ENCODE data around the gene SPTBN4. TPM values are rescaled to one million over a fixed set of nuclear protein-coding genes. Genes with fewer than 3 reads are reported as not detected.

The SPTBN4 gene
- total and polyA plus RNA-seq, 8 donors = 1.4 to 18.1 (median 2.2) TPM; not detected in 1

DNA sequence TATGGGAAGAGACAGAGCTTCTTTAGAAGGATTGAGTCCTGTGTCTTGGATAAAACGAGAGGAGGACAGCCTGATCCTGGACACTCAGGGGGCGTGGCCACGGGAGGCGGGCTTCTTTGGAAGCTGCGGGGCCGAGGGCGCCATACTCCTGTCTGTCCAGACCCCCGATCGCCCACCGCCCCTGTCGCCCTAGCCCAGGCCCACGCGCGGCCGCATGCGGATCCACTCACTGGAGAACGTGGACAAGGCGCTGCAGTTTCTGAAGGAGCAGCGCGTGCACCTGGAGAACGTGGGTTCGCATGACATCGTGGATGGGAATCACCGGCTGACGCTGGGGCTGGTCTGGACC lies 23.1 kb downstream of the SPTBN4 start:
- H3K27me3 ChIP-seq = peaks cover 0 to 20% (median 15%) of the 10 kb centered on the region in 3 donors
- WGBS, 5 donors = 51 to 69% (median 54%) methylated on average over 21 to 25 of the region's 25 CpGs
- H3K36me3 ChIP-seq = peaks cover 0 to 6% (median 1%) of the 10 kb centered on the region in 4 donors
- H3K4me3 ChIP-seq = no peak overlapping the region
- H3K9me3 ChIP-seq = no peaks in the 10 kb centered on the region
- DNase-seq = no peak
- H3K4me1 ChIP-seq = peaks cover 0 to 6% (median 3%) of the 10 kb centered on the region in 4 donors
- no peak for TF ChIP-seq CTCF (IDR thresholded peaks at IDR 0.05)
- no peak for TF ChIP-seq POLR2AphosphoS5 (IDR thresholded peaks at IDR 0.05)
- no peak for TF ChIP-seq EP300 (IDR thresholded peaks at IDR 0.05)
- TF ChIP-seq POLR2A (IDR thresholded peaks at IDR 0.05) = no peak
- no peak overlapping the region for H3K27ac ChIP-seq
- intact Hi-C loops (cut with DNase I; ENCODE audit: low total_unique reads) = no loop called here

DNA sequence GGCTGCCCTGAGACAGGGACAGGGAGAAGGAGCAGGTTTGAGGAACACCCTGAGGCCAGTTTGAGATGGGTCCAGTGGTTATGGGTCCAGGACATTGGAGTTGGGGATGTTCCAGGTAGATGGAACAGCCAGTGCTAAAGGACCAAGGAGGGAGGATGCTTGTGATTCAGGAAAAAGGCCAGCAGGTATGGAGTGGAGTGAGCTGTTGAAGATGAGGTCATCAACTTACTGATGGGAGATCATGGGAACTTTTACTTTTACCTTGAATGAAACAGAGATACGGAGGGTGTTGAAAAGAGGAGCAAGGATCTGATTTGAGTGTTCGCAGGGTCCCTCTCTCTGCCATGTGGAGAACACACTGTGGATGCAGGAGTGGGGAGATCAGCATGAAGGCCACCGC lies 25.5 kb downstream of the SPTBN4 start:
- H3K4me1 ChIP-seq = peaks cover 0 to 6% (median 3%) of the 10 kb centered on the region in 4 donors
- 91 to 96% (median 95%) methylated on average over 3 of the region's 3 CpGs for WGBS, 5 donors
- no peak overlapping the region for H3K4me3 ChIP-seq
- intact Hi-C loops (cut with DNase I; ENCODE audit: low total_unique reads) = no loop called here
- H3K27ac ChIP-seq = no peak overlapping the region
- DNase-seq = no peak
- TF ChIP-seq POLR2AphosphoS5 (IDR thresholded peaks at IDR 0.05) (no peak), CTCF (IDR thresholded peaks at IDR 0.05) (no peak), EP300 (IDR thresholded peaks at IDR 0.05) (no peak), POLR2A (IDR thresholded peaks at IDR 0.05) (no peak)
- peaks cover 0 to 14% (median 2%) of the 10 kb centered on the region in 4 donors for H3K36me3 ChIP-seq
- H3K27me3 ChIP-seq = peaks cover 0 to 19% (median 15%) of the 10 kb centered on the region in 3 donors
- H3K9me3 ChIP-seq = no peaks in the 10 kb centered on the region

DNA sequence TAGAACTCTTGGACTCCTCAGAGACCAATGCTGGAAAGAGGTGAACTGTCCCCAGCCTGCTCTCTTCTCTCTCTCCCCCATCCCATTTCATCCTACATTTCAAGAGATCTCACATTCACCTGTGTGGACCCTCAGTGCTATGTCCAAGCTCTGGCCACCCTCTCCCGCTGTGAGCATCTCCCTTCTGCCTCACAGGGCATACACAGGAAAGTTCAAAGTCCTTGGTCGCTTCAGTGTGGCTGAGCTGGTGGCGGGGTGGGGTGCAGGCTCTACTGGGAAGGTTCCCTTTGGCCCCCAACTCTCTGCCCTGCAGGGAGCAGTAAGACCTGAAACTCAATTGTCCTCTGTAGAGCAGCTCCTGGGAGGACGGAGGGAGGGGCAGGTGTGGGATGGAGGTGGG lies 27.0 kb downstream of the SPTBN4 start:
- intact Hi-C loops (cut with DNase I; ENCODE audit: low total_unique reads) = no loop called here
- WGBS, 5 donors = 44 to 54% (median 48%) methylated on average over 4 of the region's 4 CpGs
- Histone ChIP-seq H3K27ac (no peak overlapping the region), H3K36me3 (peaks cover 0 to 16% (median 4%) of the 10 kb centered on the region in 4 donors), H3K4me3 (no peak overlapping the region), H3K27me3 (peaks cover 0 to 6% (median under 1%) of the 10 kb centered on the region in 3 donors), H3K9me3 (no peaks in the 10 kb centered on the region), H3K4me1 (no peaks in the 10 kb centered on the region)
- no peak for DNase-seq
- no peak for TF ChIP-seq POLR2AphosphoS5 (IDR thresholded peaks at IDR 0.05)
- TF ChIP-seq EP300 (IDR thresholded peaks at IDR 0.05) = no peak

DNA sequence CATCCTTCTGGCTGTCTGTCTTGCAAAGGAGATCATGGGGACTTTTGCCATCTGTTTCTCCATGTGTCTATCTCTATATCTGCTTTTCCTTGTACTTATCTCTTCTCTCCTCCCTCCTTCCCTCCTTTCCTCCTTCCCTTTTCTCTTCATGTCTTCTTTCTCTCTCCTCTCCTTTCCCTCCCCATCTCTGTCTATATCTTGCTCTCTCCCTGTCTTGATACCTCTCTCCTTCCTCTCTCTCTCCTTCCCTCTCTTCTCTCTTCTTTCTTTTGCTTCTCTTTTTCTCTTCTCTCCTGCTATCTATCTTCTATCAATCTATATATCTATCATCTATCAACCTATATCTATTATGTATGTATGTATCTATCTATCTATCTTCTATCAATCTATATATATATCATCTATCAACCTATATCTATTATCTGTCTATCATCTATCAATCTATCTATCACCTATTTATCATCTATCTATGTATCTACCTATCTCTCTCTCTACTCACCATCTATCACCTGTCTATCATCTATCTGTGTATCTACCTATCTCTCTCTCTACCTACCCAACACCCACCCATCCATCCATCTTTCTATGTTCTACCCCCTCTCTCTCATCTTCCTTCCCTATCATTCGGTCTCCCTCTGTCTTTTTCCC lies 27.5 kb downstream of the SPTBN4 start:
- no peak overlapping the region for H3K27ac ChIP-seq
- TF ChIP-seq POLR2AphosphoS5 (IDR thresholded peaks at IDR 0.05) (no peak), EP300 (IDR thresholded peaks at IDR 0.05) (no peak), POLR2A (IDR thresholded peaks at IDR 0.05) (no peak), CTCF (IDR thresholded peaks at IDR 0.05) (no peak)
- H3K4me3 ChIP-seq = no peak overlapping the region
- no peak for DNase-seq
- H3K36me3 ChIP-seq = peaks cover 0 to 16% (median 4%) of the 10 kb centered on the region in 4 donors
- no peaks in the 10 kb centered on the region for H3K4me1 ChIP-seq
- H3K27me3 ChIP-seq = peaks cover 0 to 5% (median 0%) of the 10 kb centered on the region in 3 donors
- 63 to 81% (median 74%) methylated on average over 1 of the region's 1 CpG for WGBS, 5 donors
- intact Hi-C loops (cut with DNase I; ENCODE audit: low total_unique reads) = no loop called here
- no peaks in the 10 kb centered on the region for H3K9me3 ChIP-seq

DNA sequence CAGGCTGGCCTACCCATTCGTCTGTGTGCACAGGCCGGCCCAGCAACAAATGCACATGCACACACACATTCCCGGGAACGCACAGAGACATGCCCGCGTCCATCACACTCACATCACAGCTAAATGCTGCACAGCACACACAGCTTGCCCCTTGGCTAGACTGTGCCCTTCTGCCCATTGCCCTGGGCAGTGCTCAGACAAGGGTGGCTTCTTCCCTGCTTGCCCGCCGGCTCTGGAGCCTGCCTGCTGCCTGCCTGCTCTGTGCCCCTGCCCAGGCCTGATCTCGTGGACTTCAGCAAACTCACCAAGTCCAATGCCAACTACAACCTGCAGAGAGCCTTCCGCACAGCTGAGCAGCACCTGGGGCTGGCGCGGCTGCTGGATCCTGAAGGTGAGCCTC lies 30.4 kb downstream of the SPTBN4 start:
- Histone ChIP-seq H3K27me3 (no peaks in the 10 kb centered on the region), H3K27ac (no peak overlapping the region), H3K4me3 (no peak overlapping the region), H3K4me1 (no peaks in the 10 kb centered on the region), H3K9me3 (no peaks in the 10 kb centered on the region), H3K36me3 (peaks cover 0 to 16% (median 4%) of the 10 kb centered on the region in 4 donors)
- 79 to 94% (median 88%) methylated on average over 10 to 12 of the region's 12 CpGs for WGBS, 5 donors
- TF ChIP-seq POLR2AphosphoS5 (IDR thresholded peaks at IDR 0.05) = no peak
- no peak for TF ChIP-seq POLR2A (IDR thresholded peaks at IDR 0.05)
- TF ChIP-seq EP300 (IDR thresholded peaks at IDR 0.05) = no peak
- no peak for TF ChIP-seq CTCF (IDR thresholded peaks at IDR 0.05)
- DNase-seq = no peak
- intact Hi-C loops (cut with DNase I; ENCODE audit: low total_unique reads) = no loop called here
